OCI-LY1 (cell line): ENCODE data around the gene SLC6A7.

Experiments
- H2AFZ ChIP-seq: fragments of 200-600 bp; sonication (generic), shearing (Covaris generic); 2 replicates; pipeline ENCODE4 v1.6.0; 2014; ENCODE audit warnings: antibody characterized with exemption, mild to moderate bottlenecking, low read length
- H3F3A ChIP-seq: fragments of 200-600 bp; sonication (generic), shearing (Covaris generic); 2 replicates; pipeline ENCODE4 v1.6.0; 2014; ENCODE audit warnings: mild to moderate bottlenecking, antibody characterized with exemption, low read length, moderate library complexity; ENCODE audit not compliant: insufficient read depth
- H3K27ac ChIP-seq: fragments of 200-600 bp; sonication (generic); 2 replicates; pipeline ENCODE4 v1.5.1; 2014; ENCODE audit warnings: low read length, mixed run types, mild to moderate bottlenecking, low read depth; ENCODE audit not compliant: poor library complexity, severe bottlenecking
- H3K27me3 ChIP-seq: fragments of 200-600 bp; sonication (generic); 2 replicates; pipeline ENCODE4 v1.6.0; 2014; ENCODE audit warnings: antibody characterized with exemption, mild to moderate bottlenecking, low read length, moderate library complexity; ENCODE audit not compliant: insufficient read depth
- H3K36me3 ChIP-seq: fragments of 200-600 bp; sonication (generic); 2 replicates; pipeline ENCODE4 v1.6.1; 2014; ENCODE audit warnings: mild to moderate bottlenecking, antibody characterized with exemption, low read length, moderate library complexity, mixed read lengths; ENCODE audit not compliant: insufficient read depth
- H3K4me1 ChIP-seq: fragments of 200-600 bp; sonication (generic); 2 replicates; pipeline ENCODE4 v1.5.1; 2014; ENCODE audit warnings: mild to moderate bottlenecking, low read length, moderate library complexity; ENCODE audit not compliant: insufficient read depth, severe bottlenecking
- H3K4me2 ChIP-seq: fragments of 200-600 bp; sonication (generic), shearing (Covaris generic); 2 replicates; pipeline ENCODE4 v1.6.1; 2014; ENCODE audit warnings: low read length
- H3K4me3 ChIP-seq: fragments of 200-600 bp; sonication (generic); 2 replicates; pipeline ENCODE4 v1.5.1; 2014; ENCODE audit warnings: low read length, low read depth, mild to moderate bottlenecking, mixed read lengths; ENCODE audit not compliant: poor library complexity, severe bottlenecking
- H3K79me2 ChIP-seq: fragments of 200-600 bp; shearing (Covaris generic); 2 replicates; pipeline ENCODE4 v1.6.1; 2016; ENCODE audit warnings: mixed run types, low read length, mixed read lengths; ENCODE audit not compliant: insufficient read depth
- H3K9ac ChIP-seq: fragments of 200-600 bp; sonication (generic), shearing (Covaris generic); 2 replicates; pipeline ENCODE4 v1.6.1; 2014; ENCODE audit warnings: mild to moderate bottlenecking, low read length, mixed read lengths
- H3K9me2 ChIP-seq: fragments of 200-600 bp; sonication (generic), shearing (Covaris generic); 2 replicates; pipeline ENCODE4 v1.6.1; 2014; ENCODE audit warnings: low read depth, mild to moderate bottlenecking, low read length, mixed read lengths
- H3K9me3 ChIP-seq: fragments of 200-600 bp; shearing (Covaris generic); 2 replicates; pipeline ENCODE4 v1.6.1; 2014; ENCODE audit warnings: low read length, mixed read lengths
- H4K20me1 ChIP-seq: fragments of 200-600 bp; sonication (generic), shearing (Covaris generic); 2 replicates; pipeline ENCODE4 v1.6.0; 2016; ENCODE audit warnings: mild to moderate bottlenecking, low read length; ENCODE audit not compliant: insufficient read depth
- EZH2 ChIP-seq: fragments of 200-600 bp; sonication (generic), shearing (Covaris generic); IDR thresholded peaks from 2 replicates; pipeline ENCODE4 v1.8.0; 2017; ENCODE audit warnings: borderline replicate concordance, mixed run types, mild to moderate bottlenecking, antibody characterized with exemption, low read length, moderate library complexity, mixed read lengths
- TF ChIP-seq, protein P1 (sequence below): fragments of 200-600 bp; sonication (generic), shearing (Covaris generic); IDR thresholded peaks from 2 replicates; pipeline ENCODE4 v1.5.1; 2017; ENCODE audit warnings: mild to moderate bottlenecking, antibody characterized with exemption, low read length, moderate library complexity, mixed read lengths

SLC6A7 gene

DNA sequence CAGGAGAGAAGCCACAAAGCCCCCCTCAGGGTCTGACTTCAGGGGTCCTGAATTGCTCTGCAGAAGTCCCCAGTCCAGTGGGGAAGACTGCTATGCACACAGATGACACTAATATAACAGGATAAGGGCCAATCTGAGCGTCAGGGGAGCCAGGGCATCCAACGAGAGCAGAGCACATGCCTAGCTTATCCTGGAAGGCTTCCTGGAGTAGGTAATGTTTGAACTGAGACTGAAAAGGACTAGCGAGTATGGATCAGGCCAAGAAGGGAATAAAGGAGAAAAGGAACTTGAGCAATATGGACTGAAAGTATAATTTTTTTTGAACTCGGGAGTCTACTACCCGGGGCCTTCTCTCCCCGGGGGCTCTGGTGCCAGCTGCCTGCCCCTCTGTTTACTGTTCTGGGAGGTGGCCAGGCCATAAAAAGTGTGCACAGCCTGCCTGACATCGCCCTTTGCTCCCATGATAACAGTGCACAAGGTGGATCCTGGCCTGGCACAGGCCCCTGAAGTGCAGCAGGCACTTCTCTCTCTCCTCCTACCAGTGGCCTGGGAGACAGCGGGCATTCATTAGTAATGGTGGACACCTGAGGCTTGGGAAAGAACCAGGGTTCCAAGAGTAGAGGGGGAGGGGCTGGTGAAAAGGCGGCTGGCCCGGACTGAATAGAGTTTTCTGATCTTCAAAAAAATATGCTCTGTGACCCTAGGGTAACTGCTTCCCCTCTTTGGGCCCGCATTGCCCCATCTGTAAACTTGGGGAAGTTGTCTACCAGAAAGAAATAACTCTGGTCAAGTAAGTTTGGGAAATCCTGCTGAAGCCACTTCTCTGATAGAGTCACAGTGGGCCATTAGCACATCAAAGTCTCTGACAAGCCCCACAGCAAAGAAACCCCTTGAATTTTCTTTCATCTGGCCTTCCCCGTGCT, 4.6 kb upstream of the SLC6A7 start:
- Histone ChIP-seq H3K27me3 (0 out of 2 replicates have a peak, but pooled peaks cover 4% of the 10 kb centered on the region), H2AFZ (no peak overlapping the region), H3K4me1 (no peaks in the 10 kb centered on the region), H3K4me3 (no peak overlapping the region), H3K4me2 (no peak overlapping the region), H3K9me2 (no peaks in the 10 kb centered on the region), H3K79me2 (no peaks in the 10 kb centered on the region), H3K9ac (no peak overlapping the region), H3K27ac (no peak overlapping the region), H4K20me1 (no peaks in the 10 kb centered on the region), H3K9me3 (no peaks in the 10 kb centered on the region), H3F3A (no peaks in the 10 kb centered on the region), H3K36me3 (no peaks in the 10 kb centered on the region)
- TF ChIP-seq EZH2: no peak
- TF ChIP-seq, protein P1, sequence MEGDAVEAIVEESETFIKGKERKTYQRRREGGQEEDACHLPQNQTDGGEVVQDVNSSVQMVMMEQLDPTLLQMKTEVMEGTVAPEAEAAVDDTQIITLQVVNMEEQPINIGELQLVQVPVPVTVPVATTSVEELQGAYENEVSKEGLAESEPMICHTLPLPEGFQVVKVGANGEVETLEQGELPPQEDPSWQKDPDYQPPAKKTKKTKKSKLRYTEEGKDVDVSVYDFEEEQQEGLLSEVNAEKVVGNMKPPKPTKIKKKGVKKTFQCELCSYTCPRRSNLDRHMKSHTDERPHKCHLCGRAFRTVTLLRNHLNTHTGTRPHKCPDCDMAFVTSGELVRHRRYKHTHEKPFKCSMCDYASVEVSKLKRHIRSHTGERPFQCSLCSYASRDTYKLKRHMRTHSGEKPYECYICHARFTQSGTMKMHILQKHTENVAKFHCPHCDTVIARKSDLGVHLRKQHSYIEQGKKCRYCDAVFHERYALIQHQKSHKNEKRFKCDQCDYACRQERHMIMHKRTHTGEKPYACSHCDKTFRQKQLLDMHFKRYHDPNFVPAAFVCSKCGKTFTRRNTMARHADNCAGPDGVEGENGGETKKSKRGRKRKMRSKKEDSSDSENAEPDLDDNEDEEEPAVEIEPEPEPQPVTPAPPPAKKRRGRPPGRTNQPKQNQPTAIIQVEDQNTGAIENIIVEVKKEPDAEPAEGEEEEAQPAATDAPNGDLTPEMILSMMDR: no peak

DNA sequence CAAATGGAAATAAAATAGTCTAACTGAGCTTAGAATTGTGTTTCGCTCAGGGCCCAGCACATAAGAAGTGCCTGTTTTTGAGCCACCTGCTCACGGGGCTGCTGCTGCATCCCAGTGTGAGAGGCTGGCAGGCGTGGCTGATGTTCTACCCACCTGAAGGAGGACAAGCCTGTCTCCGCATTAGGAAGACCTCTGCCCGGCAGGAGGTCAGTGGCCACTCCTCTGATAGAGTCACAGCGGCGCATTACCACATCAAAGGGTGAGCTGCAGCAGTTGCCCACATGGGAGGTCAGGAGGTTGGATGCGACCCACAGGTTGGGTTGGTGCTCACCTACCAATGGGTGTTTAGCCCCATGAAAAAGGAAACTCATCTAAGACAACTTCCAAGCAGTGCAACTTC, 3.7 kb upstream of the SLC6A7 start:
- Histone ChIP-seq H3F3A (no peaks in the 10 kb centered on the region), H3K9me3 (no peaks in the 10 kb centered on the region), H4K20me1 (no peaks in the 10 kb centered on the region), H3K4me3 (no peak overlapping the region), H3K9ac (no peak overlapping the region), H2AFZ (no peak overlapping the region), H3K4me1 (no peaks in the 10 kb centered on the region), H3K36me3 (no peaks in the 10 kb centered on the region), H3K27me3 (0 out of 2 replicates have a peak, but pooled peaks cover 4% of the 10 kb centered on the region), H3K4me2 (no peak overlapping the region), H3K79me2 (no peaks in the 10 kb centered on the region), H3K27ac (no peak overlapping the region), H3K9me2 (no peaks in the 10 kb centered on the region)
- TF ChIP-seq, protein P1: no peak
- TF ChIP-seq EZH2: no peak

DNA sequence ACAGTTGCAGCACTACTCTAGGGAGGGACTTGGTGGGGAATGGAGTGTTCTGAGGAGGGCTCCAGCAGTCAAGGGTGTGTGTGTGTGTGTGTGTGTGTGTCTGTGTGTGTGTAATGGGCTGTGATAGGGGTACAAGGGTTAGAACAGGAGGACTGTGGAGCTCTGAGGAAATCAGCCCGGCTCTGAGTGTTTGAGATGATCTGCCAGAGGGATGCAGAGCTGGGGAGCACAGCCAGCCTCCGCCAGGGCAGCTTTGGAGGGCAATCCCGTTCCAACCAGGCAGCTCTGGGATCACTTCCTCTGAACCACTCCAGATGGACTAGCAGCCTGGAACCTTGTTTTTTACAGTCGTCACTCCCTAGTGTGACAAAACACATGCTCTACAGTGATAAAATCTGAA, 3.0 kb upstream of the SLC6A7 start:
- Histone ChIP-seq H3K27me3 (0 out of 2 replicates have a peak, but pooled peaks cover 4% of the 10 kb centered on the region), H3F3A (no peaks in the 10 kb centered on the region), H3K27ac (no peak overlapping the region), H3K9me2 (no peaks in the 10 kb centered on the region), H3K36me3 (no peaks in the 10 kb centered on the region), H4K20me1 (no peaks in the 10 kb centered on the region), H3K4me1 (no peaks in the 10 kb centered on the region), H3K9ac (no peak overlapping the region), H3K9me3 (no peaks in the 10 kb centered on the region), H2AFZ (no peak overlapping the region), H3K79me2 (no peaks in the 10 kb centered on the region), H3K4me3 (no peak overlapping the region), H3K4me2 (no peak overlapping the region)
- TF ChIP-seq, protein P1: no peak
